ENCODE results near the gene HOMER1.

DNA sequence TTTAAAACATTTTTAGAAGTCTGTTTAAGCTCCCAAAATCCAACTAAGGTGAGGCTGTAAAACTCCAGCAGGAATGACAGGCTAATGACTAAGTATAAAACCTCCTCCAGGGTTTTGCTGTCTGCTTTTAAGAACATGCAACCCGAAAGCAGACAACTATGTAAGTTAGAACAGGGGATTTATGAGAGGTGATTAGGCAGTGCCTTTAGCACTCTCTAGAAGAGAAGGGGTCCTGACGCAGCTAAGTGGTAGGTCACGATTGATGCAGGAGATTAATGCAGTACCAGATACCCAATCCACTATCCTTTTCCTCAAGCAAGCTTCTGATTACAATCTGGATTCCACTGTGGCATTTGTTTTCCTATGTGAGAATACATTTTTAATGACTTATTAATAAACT lies 25.9 kb downstream of the HOMER1 start:
- TF ChIP-seq, protein P1, sequence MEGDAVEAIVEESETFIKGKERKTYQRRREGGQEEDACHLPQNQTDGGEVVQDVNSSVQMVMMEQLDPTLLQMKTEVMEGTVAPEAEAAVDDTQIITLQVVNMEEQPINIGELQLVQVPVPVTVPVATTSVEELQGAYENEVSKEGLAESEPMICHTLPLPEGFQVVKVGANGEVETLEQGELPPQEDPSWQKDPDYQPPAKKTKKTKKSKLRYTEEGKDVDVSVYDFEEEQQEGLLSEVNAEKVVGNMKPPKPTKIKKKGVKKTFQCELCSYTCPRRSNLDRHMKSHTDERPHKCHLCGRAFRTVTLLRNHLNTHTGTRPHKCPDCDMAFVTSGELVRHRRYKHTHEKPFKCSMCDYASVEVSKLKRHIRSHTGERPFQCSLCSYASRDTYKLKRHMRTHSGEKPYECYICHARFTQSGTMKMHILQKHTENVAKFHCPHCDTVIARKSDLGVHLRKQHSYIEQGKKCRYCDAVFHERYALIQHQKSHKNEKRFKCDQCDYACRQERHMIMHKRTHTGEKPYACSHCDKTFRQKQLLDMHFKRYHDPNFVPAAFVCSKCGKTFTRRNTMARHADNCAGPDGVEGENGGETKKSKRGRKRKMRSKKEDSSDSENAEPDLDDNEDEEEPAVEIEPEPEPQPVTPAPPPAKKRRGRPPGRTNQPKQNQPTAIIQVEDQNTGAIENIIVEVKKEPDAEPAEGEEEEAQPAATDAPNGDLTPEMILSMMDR (IDR thresholded peaks at IDR 0.05; ENCODE audit: low read depth, low read length) = no peak
- TF ChIP-seq POLR2A (IDR thresholded peaks at IDR 0.05; ENCODE audit: extremely low read depth, insufficient read length) = no peak
- no peak for TF ChIP-seq MAX (IDR thresholded peaks at IDR 0.05; ENCODE audit: low read depth, low read length)
- TF ChIP-seq MYC (IDR thresholded peaks at IDR 0.05; ENCODE audit: low read depth, low read length) = no peak
